Muscle layer of duodenum (tissue), 2 donors: ENCODE measurements around the gene MRPL55.
A peak's percentile ranks its signal among the peaks of the same experiment; 100 is the strongest.

Source experiments
- H3K27ac ChIP-seq: one replicate; pipeline ENCODE4 v1.7.0; 2013; ENCODE audit warnings: mild to moderate bottlenecking, low read length
- H3K27me3 ChIP-seq: one replicate; pipeline ENCODE4 v1.7.0; 2013; ENCODE audit warnings: low read depth, mild to moderate bottlenecking, control low read depth, low read length
- H3K36me3 ChIP-seq, 2 donors: one replicate each; pipeline ENCODE4 v1.7.0; 2013; ENCODE audit warnings: low read length in 2 of 2, control low read depth in 1 of 2, mild to moderate bottlenecking in 1 of 2; ENCODE audit not compliant: insufficient read depth in 2 of 2, control insufficient read depth in 1 of 2
- H3K4me1 ChIP-seq, 2 donors: one replicate each; pipeline ENCODE4 v1.7.0; 2013; ENCODE audit warnings: low read length in 2 of 2, mild to moderate bottlenecking in 2 of 2, control low read depth in 1 of 2, moderate library complexity in 1 of 2; ENCODE audit not compliant: insufficient read depth in 2 of 2, control insufficient read depth in 1 of 2
- H3K4me3 ChIP-seq, 2 donors: one replicate each; pipeline ENCODE4 v1.7.0; 2013; ENCODE audit warnings: low read length in 2 of 2, low read depth in 1 of 2, mild to moderate bottlenecking in 1 of 2
- H3K9me3 ChIP-seq, 2 donors: one replicate each; pipeline ENCODE4 v1.7.0; 2013; ENCODE audit warnings: low read length in 2 of 2, control low read depth in 1 of 2, mild to moderate bottlenecking in 1 of 2; ENCODE audit not compliant: control insufficient read depth in 1 of 2
- donor health status: healthy.

Gene MRPL55

GRCh38 chr1:228109073-228109961, at the start of gene MRPL55:
MRPL55 (minus strand) TSS chr1:228109299; CDS start chr1:228108260, 1,039 bp downstream.
- H3K4me1 ChIP-seq, result peaks cover 0 to 22% of the 10 kb centered on the region in 2 donors
- peak within 1 kb of the TSS; percentile 94 for H3K27ac ChIP-seq
- peak within 1 kb of the TSS; percentile 93 to 96 for H3K4me3 ChIP-seq
- peaks cover 3 to 26% of the 10 kb centered on the region in 2 donors for H3K36me3 ChIP-seq
- H3K27me3 ChIP-seq, result no peaks in the 10 kb centered on the region
- no peaks in the 10 kb centered on the region for H3K9me3 ChIP-seq

DNA sequence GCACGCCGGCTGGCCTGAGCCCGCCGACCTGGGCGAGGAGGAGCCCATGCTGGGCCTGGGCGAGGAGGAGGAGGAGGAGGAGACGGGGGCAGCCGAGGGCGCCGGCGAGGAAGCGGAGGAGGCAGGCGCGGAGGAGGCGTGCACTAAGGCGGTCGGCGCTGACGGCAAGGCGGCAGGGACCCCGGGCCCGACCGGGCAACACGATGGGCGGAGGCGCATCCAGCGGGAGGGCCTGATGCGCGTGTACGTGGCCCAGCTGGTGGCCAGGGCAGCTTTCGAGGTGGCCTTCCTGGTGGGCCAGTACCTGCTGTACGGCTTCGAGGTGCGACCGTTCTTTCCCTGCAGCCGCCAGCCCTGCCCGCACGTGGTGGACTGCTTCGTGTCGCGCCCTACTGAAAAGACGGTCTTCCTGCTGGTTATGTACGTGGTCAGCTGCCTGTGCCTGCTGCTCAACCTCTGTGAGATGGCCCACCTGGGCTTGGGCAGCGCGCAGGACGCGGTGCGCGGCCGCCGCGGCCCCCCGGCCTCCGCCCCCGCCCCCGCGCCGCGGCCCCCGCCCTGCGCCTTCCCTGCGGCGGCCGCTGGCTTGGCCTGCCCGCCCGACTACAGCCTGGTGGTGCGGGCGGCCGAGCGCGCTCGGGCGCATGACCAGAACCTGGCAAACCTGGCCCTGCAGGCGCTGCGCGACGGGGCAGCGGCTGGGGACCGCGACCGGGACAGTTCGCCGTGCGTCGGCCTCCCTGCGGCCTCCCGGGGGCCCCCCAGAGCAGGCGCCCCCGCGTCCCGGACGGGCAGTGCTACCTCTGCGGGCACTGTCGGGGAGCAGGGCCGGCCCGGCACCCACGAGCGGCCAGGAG, 49.3 kb upstream of the MRPL55 start:
- no peaks in the 10 kb centered on the region for H3K27me3 ChIP-seq
- no peaks in the 10 kb centered on the region for H3K4me1 ChIP-seq
- H3K4me3 ChIP-seq, result no peak overlapping the region
- H3K36me3 ChIP-seq, result no peaks in the 10 kb centered on the region
- H3K27ac ChIP-seq, result no peak overlapping the region
- no peaks in the 10 kb centered on the region for H3K9me3 ChIP-seq

- Histone ChIP-seq H3K4me3 (no peak overlapping the region), H3K9me3 (no peaks in the 10 kb centered on the region), H3K4me1 (no peaks in the 10 kb centered on the region), H3K36me3 (no peaks in the 10 kb centered on the region), H3K27ac (no peak overlapping the region), H3K27me3 (no peaks in the 10 kb centered on the region)
Observed at GRCh38 chr1:228157729-228158126, 48.6 kb upstream of the MRPL55 start.

DNA sequence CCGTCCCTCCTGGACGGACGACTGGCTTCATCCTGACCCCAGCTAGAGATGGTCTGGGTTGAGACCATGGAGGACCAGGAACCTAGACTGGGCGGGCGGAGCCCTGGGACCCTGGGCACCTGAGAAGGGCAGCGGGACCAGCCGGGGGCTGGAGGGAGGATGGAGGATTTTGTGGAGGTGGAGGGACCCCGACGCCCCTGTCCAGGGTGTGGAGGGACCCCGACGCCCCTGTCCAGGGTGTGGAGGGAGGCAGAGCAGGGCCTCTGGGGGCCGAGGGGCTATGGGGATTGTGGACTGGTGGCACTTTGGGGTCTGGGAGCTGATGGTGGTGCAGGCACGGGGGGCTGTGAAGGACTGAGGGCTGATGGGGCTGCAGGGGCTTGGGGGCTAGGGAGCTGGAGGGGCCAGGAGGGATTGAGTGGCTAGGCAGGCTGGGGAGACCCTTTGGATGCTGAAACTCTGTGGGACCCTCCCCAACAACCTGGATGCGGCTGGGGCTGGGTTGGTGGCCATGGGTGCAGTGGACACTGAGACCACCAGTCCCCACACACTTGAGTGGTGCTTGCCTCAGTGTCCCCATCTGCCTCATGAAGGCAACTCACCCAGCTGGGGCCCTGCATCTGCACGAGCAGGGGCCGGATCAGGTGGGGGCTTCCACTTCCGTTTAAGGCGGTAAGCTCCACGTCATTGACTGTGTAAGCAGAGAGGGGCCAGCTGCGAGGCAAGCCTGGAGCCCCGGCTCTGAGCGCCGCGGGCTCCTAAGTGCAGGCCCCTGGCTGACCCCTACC, 48.0 kb upstream of the MRPL55 start:
- H3K4me3 ChIP-seq, result no peak overlapping the region
- no peaks in the 10 kb centered on the region for H3K36me3 ChIP-seq
- H3K27ac ChIP-seq, result no peak overlapping the region
- no peaks in the 10 kb centered on the region for H3K9me3 ChIP-seq
- H3K4me1 ChIP-seq, result peaks cover 0 to 2% of the 10 kb centered on the region in 2 donors
- H3K27me3 ChIP-seq, result no peaks in the 10 kb centered on the region

- Histone ChIP-seq H3K27me3 (no peaks in the 10 kb centered on the region), H3K27ac (no peak overlapping the region), H3K9me3 (no peaks in the 10 kb centered on the region), H3K4me3 (no peak overlapping the region), H3K4me1 (peaks cover 0 to 9% of the 10 kb centered on the region in 2 donors), H3K36me3 (no peaks in the 10 kb centered on the region)
Observed at GRCh38 chr1:228156515-228156881, 47.4 kb upstream of the MRPL55 start.

- no peaks in the 10 kb centered on the region for H3K27me3 ChIP-seq
- no peaks in the 10 kb centered on the region for H3K9me3 ChIP-seq
- no peak overlapping the region for H3K27ac ChIP-seq
- no peaks in the 10 kb centered on the region for H3K36me3 ChIP-seq
- H3K4me3 ChIP-seq, result no peak overlapping the region
- H3K4me1 ChIP-seq, result peaks cover 6 to 15% of the 10 kb centered on the region in 2 donors
Observed at GRCh38 chr1:228155596-228156514, 46.8 kb upstream of the MRPL55 start.

DNA sequence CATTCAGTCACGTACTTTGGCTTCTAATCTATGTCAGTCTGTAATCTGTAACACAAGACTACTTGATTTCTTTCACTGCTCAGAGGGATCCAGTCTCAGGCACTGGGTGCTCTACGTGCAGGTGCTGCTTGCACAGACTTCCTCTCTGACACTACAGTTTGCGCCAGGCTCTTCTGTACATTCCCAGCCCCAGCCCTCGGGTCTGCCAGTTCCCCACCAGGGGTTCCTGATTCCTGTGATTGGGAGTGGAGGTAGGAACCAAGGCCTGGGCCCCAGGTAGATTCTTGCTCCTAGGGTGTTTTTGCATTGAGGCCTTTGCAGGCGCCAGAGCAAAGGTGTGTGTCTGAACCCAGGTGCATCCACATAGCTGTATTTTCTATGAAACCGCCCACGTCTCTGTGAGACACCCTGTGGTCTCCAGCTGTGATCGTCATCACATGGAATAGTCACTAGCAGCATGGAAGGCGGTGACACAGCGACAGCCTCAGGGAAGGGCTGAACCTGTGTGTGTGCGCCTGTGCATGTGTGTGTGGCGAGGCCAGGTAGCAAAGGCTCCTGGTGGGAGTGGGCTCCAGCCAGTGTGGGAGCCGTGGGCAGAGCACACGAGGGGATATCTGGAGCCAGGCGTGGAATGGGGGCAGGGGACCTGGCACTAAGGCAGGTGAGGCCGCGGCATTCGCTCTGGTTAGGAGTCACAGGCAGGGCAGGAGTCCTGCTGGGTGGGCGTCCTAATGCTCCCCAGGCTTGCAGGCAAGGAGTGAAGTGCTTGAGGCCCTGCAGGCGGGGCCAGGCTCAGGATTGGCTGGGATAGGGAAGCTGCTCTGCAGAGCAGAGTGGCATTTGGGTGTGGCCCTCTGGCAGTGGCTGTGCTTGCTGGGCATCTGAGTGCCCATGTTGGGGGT, 45.8 kb upstream of the MRPL55 start:
- no peak overlapping the region for H3K27ac ChIP-seq
- no peak overlapping the region for H3K4me3 ChIP-seq
- no peaks in the 10 kb centered on the region for H3K36me3 ChIP-seq
- no peaks in the 10 kb centered on the region for H3K27me3 ChIP-seq
- H3K4me1 ChIP-seq, result peaks cover 8 to 24% of the 10 kb centered on the region in 2 donors
- no peaks in the 10 kb centered on the region for H3K9me3 ChIP-seq

DNA sequence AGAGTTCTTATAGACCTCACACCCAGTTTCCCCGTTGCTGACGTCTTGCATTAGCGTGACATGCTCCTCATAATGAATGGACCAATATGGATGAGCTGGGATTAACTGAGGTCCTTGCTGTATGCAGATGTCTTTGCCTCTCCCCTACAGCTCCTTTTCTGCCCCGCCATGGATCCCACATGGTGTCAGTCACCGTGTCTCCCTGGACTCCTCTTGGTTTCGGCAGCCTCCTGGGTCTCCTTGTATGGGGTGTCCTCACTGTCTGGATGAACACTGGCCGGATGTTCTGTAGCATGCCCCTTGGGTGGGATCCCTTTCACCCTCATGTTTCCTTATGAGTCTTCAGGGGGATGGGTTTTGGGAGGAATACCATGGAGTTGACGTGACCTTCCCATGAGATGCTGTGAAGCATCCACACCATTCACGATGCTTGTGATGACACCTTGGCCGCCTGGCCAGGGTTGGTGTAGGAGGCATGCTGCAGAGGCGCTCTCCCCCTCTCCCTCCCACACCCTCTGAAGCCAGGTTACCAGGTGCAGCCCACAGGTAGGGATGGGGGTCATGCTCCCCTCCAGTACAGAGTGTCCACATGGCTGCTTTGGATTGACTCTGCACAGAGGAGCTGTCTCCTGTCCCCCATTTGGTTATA, 45.0 kb upstream of the MRPL55 start:
- no peak overlapping the region for H3K27ac ChIP-seq
- H3K9me3 ChIP-seq, result no peaks in the 10 kb centered on the region
- H3K4me1 ChIP-seq, result peaks cover 8 to 32% of the 10 kb centered on the region in 2 donors
- no peaks in the 10 kb centered on the region for H3K36me3 ChIP-seq
- H3K27me3 ChIP-seq, result no peaks in the 10 kb centered on the region
- no peak overlapping the region for H3K4me3 ChIP-seq

DNA sequence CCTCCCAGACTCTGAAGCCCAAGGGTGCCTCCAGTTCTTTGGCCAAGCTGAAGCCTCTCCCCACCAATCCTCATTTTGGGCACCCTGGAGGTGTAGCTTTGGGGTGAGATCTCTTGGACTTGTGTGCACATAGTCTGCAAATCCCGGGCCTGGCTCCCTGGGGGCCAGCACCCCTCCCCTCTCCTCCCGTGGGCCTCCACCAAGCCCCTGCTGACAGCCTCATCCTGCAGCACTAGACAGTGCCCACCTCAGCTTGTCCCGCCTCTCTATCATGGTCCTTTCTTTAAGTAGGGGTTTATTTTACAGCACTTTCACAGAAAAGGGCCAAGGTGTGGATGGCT, 43.8 kb upstream of the MRPL55 start:
- no peak overlapping the region for H3K27ac ChIP-seq
- no peak overlapping the region for H3K4me3 ChIP-seq
- peaks cover 8 to 37% of the 10 kb centered on the region in 2 donors for H3K4me1 ChIP-seq
- no peaks in the 10 kb centered on the region for H3K9me3 ChIP-seq
- H3K36me3 ChIP-seq, result peaks cover under 1 to 7% of the 10 kb centered on the region in 2 donors
- no peaks in the 10 kb centered on the region for H3K27me3 ChIP-seq
